Stomach (tissue), 9 donors: Measurements from ENCODE around the gene SPON2. TPM values are rescaled to one million over a fixed set of nuclear protein-coding genes. Genes with fewer than 3 reads are reported as not detected.

Experiments
- DNase-seq, 2 donors: peaks; one replicate each; pipeline versions ENCODE4 v3.0.0 to v3.0.0-alpha.2; 2013 to 2019
- H3K27ac ChIP-seq, 5 donors: fragments of 200-600 bp in 4 of 5; sonication (generic) in 4 of 5; one replicate each; pipeline ENCODE4 v1.5.1; 2013 to 2019; ENCODE audit warnings: mild to moderate bottlenecking in 1 of 5, moderate library complexity in 1 of 5
- H3K27me3 ChIP-seq, 3 donors: fragments of 200-600 bp; sonication (generic); one replicate each; pipeline ENCODE4 v1.5.1; 2017 to 2019; ENCODE audit warnings: mixed run types in 1 of 3
- H3K36me3 ChIP-seq, 4 donors: fragments of 200-600 bp; sonication (generic); 1 replicate in 3 of 4; 2 replicates in 1 of 4; pipeline ENCODE4 v1.5.1; 2016 to 2019
- H3K4me1 ChIP-seq, 4 donors: fragments of 200-600 bp; sonication (generic); one replicate each; pipeline ENCODE4 v1.5.1; 2016 to 2019
- H3K4me3 ChIP-seq, 4 donors: fragments of 200-600 bp; sonication (generic) in 3 of 4; one replicate each; pipeline ENCODE4 v1.5.1; 2016 to 2019; ENCODE audit warnings: mild to moderate bottlenecking in 1 of 4
- H3K9me3 ChIP-seq, 4 donors: fragments of 200-600 bp; sonication (generic); one replicate each; pipeline ENCODE4 v1.5.1; 2016 to 2019
- EP300 ChIP-seq: sonication (generic); formaldehyde crosslinking; IDR thresholded peaks from one replicate; pipeline ENCODE4 v1.6.1; 2017; ENCODE audit warnings: antibody characterized with exemption
- POLR2A ChIP-seq, 4 donors: fragments of 450-650 bp; IDR thresholded peaks; one replicate each; pipeline ENCODE4 v1.6.1; 2016; ENCODE audit warnings: antibody characterized with exemption in 4 of 4, control low read depth in 2 of 4, mild to moderate bottlenecking in 1 of 4, moderate library complexity in 1 of 4
- POLR2AphosphoS5 ChIP-seq, 3 donors: sonication (generic); formaldehyde crosslinking; IDR thresholded peaks; one replicate each; pipeline ENCODE4 v1.6.1; 2016; ENCODE audit warnings: antibody characterized with exemption in 3 of 3
- WGBS, 5 donors: extraction: QIAGEN DNeasy Blood & Tissue Kit in 3 of 5; methylation state at CpG; one replicate each; pipeline versions ENCODE4 v1.1.5 to v1.1.7; 2013 to 2018; 5-methylcytosine and 5-hydroxymethylcytosine counted together
- intact Hi-C: fragments of 100-400 bp; cut with DNase I; formaldehyde crosslinking; loops from one replicate; pipeline ENCODE4 v1.15.1; 2023; ENCODE audit warnings: low total_unique reads
- polyA plus RNA-seq, 3 donors: library from polyadenylated mRNA; stranded (reverse); fragments of 200-250 nt; gene quantifications; one replicate each; pipeline ENCODE4 v1.2.3, GENCODE V29; 2013
- total RNA-seq, 5 donors: library from RNA; depleted of rRNA; stranded (reverse); fragments of >200 nt; gene quantifications; one replicate each; pipeline versions ENCODE4 v1.1.0 to v1.2.3, GENCODE V29; 2014 to 2016
- TF ChIP-seq, protein P1 (sequence below), 7 experiments: fragments of 450-650 bp in 4 of 7; fragments of 200-600 bp in 3 of 7; sonication (generic) in 3 of 7; IDR thresholded peaks; one replicate each; pipeline ENCODE4 v1.5.1; 2016 to 2019; ENCODE audit warnings: antibody characterized with exemption in 7 of 7, control low read depth in 2 of 7, mild to moderate bottlenecking in 1 of 7
- donor health status: healthy with polysubstance abuse.
- donor health status: Bipolar disorder and iron deficiency.
- donor health status: healthy.

SPON2 gene
- total and polyA plus RNA-seq, 8 donors = 12.8 to 224 (median 47.6) TPM

GRCh38 chr4:1170156-1170975, 2.0 kb downstream of the SPON2 start:
- intact Hi-C loops = no loop called here
- DNase-seq = no peak

DNA sequence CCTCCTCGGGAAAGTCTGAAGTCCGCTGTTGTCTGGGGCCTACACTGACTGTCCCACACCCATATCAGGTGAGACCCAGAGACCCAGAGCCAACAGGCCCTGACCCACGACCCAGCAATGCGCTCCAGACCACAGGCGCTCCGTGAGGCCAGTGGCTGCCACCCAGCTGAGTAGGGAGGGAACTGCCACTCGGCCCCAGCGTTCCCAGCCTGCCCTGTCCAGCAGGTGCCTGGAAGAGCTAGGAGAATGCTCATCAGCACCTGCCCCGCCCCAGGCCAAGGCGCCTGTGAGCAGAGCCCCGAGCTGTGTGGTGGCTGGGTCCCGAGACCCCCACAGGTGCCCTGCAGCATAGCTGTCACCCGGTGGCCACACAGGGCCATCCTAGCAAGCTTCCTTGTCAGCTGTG, 2.7 kb downstream of the SPON2 start:
- Histone ChIP-seq H3K4me3 (no peak overlapping the region), H3K4me1 (peaks cover 34 to 66% (median 52%) of the 10 kb centered on the region in 4 donors), H3K36me3 (peaks cover 0 to 4% (median 0%) of the 10 kb centered on the region in 4 donors), H3K27ac (peak overlapping the region in 1 of 5 donors; percentile 23), H3K9me3 (no peaks in the 10 kb centered on the region), H3K27me3 (peaks cover 8 to 56% (median 25%) of the 10 kb centered on the region in 3 donors)
- DNase-seq = no peak
- WGBS, 5 donors = 74 to 92% (median 85%) methylated on average over 9 to 13 of the region's 13 CpGs
- intact Hi-C loops = no loop called here
- TF ChIP-seq POLR2AphosphoS5 (IDR thresholded peaks at IDR 0.05) = no peak
- no peak for TF ChIP-seq EP300
- no peak for TF ChIP-seq POLR2A (IDR thresholded peaks at IDR 0.05)
- TF ChIP-seq, protein P1, sequence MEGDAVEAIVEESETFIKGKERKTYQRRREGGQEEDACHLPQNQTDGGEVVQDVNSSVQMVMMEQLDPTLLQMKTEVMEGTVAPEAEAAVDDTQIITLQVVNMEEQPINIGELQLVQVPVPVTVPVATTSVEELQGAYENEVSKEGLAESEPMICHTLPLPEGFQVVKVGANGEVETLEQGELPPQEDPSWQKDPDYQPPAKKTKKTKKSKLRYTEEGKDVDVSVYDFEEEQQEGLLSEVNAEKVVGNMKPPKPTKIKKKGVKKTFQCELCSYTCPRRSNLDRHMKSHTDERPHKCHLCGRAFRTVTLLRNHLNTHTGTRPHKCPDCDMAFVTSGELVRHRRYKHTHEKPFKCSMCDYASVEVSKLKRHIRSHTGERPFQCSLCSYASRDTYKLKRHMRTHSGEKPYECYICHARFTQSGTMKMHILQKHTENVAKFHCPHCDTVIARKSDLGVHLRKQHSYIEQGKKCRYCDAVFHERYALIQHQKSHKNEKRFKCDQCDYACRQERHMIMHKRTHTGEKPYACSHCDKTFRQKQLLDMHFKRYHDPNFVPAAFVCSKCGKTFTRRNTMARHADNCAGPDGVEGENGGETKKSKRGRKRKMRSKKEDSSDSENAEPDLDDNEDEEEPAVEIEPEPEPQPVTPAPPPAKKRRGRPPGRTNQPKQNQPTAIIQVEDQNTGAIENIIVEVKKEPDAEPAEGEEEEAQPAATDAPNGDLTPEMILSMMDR (IDR thresholded peaks at IDR 0.05) = no peak

More at GRCh38 chr4:1170156-1170975, 2.0 kb downstream of the SPON2 start:
- Histone ChIP-seq H3K27ac (peak overlapping the region in 2 of 5 donors; percentile 75 to 81), H3K4me3 (peak overlapping the region; percentile 37 to 51 (median 44)), H3K9me3 (no peaks in the 10 kb centered on the region), H3K36me3 (peaks cover 0 to 4% (median 0%) of the 10 kb centered on the region in 4 donors), H3K4me1 (peaks cover 34 to 66% (median 52%) of the 10 kb centered on the region in 4 donors), H3K27me3 (peaks cover 8 to 56% (median 25%) of the 10 kb centered on the region in 3 donors)
- WGBS, 5 donors = 73 to 81% (median 76%) methylated on average over 24 to 37 of the region's 37 CpGs
- TF ChIP-seq EP300 (no peak), POLR2A (IDR thresholded peaks at IDR 0.05) (no peak)

GRCh38 chr4:1169171-1169671, 3.2 kb downstream of the SPON2 start:
- Histone ChIP-seq H3K27me3 (peaks cover 8 to 56% (median 25%) of the 10 kb centered on the region in 3 donors), H3K36me3 (peaks cover 0 to 4% (median 0%) of the 10 kb centered on the region in 4 donors), H3K9me3 (no peaks in the 10 kb centered on the region), H3K4me3 (peak overlapping the region in 1 of 4 donors; percentile 4), H3K27ac (peak overlapping the region in 1 of 5 donors; percentile 23), H3K4me1 (peaks cover 34 to 66% (median 52%) of the 10 kb centered on the region in 4 donors)
- no peak for DNase-seq
- intact Hi-C loops = no loop called here
- TF ChIP-seq, protein P1 (IDR thresholded peaks at IDR 0.05) = no peak
- TF ChIP-seq EP300 = no peak
- no peak for TF ChIP-seq POLR2AphosphoS5 (IDR thresholded peaks at IDR 0.05)
- TF ChIP-seq POLR2A (IDR thresholded peaks at IDR 0.05) = no peak
- 83 to 91% (median 89%) methylated on average over 14 to 17 of the region's 17 CpGs for WGBS, 5 donors

- DNase-seq = no peak
- intact Hi-C loops = no loop called here
- Histone ChIP-seq H3K27me3 (peaks cover 8 to 51% (median 25%) of the 10 kb centered on the region in 3 donors), H3K27ac (peak overlapping the region in 3 of 5 donors; percentile 71 to 79 (median 71)), H3K4me3 (peak overlapping the region in 2 of 4 donors; percentile 67 to 71), H3K36me3 (peaks cover 0 to 4% (median 0%) of the 10 kb centered on the region in 4 donors), H3K4me1 (peaks cover 34 to 66% (median 50%) of the 10 kb centered on the region in 4 donors), H3K9me3 (no peaks in the 10 kb centered on the region)
- TF ChIP-seq EP300 (no peak), POLR2A (IDR thresholded peaks at IDR 0.05) (no peak), POLR2AphosphoS5 (IDR thresholded peaks at IDR 0.05) (no peak)
- TF ChIP-seq, protein P1 (IDR thresholded peaks at IDR 0.05) = no peak
- 79 to 82% (median 80%) methylated on average over 15 to 21 of the region's 21 CpGs for WGBS, 5 donors
These were observed 3.9 kb downstream of the SPON2 start for GRCh38 chr4:1168191-1169101.
